HG02981 (cell line): Measurements from ENCODE around the gene LEMD1.

Experiments used
- ATAC-seq: cut with Tn5 transposase; IDR thresholded peaks from one replicate; pipeline ENCODE4 v1.9.1; 2021; ENCODE audit warnings: mild to moderate bottlenecking, moderate library complexity; ENCODE audit not compliant: unreplicated experiment

LEMD1 gene

GRCh38 chr1:205421798-205422197, at the start of gene LEMD1:
TSS of gene LEMD1 (minus strand) at chr1:205422056. CDS start at chr1:205420536, 1,520 bp downstream.
- no peak for ATAC-seq

GRCh38 chr1:205470131-205470530, 48.3 kb upstream of the LEMD1 start:
- ATAC-seq = no peak

- no peak for ATAC-seq
These were observed 44.9 kb upstream of the LEMD1 start for GRCh38 chr1:205466595-205467220.

- ATAC-seq = no peak
These were observed 43.5 kb upstream of the LEMD1 start for GRCh38 chr1:205465392-205465791.

GRCh38 chr1:205458777-205459566, 37.1 kb upstream of the LEMD1 start:
- ATAC-seq = no peak

- no peak for ATAC-seq
These were observed 35.3 kb upstream of the LEMD1 start for GRCh38 chr1:205456868-205457745.

GRCh38 chr1:205456383-205456867, 34.6 kb upstream of the LEMD1 start:
- no peak for ATAC-seq

- no peak for ATAC-seq
These were observed 33.9 kb upstream of the LEMD1 start, which contains the start of gene BLACAT1 for GRCh38 chr1:205455581-205456382. TSS of gene BLACAT1 (minus strand) at chr1:205456045.

- ATAC-seq = no peak
These were observed 33.1 kb upstream of the LEMD1 start for GRCh38 chr1:205454903-205455335.

- ATAC-seq = no peak
These were observed 31.6 kb upstream of the LEMD1 start for GRCh38 chr1:205453466-205453865.

GRCh38 chr1:205452933-205453332, 31.1 kb upstream of the LEMD1 start:
- no peak for ATAC-seq

- ATAC-seq = no peak
These were observed 30.5 kb upstream of the LEMD1 start for GRCh38 chr1:205452364-205452763.

GRCh38 chr1:205451759-205452164, 29.9 kb upstream of the LEMD1 start:
- ATAC-seq = no peak

- no peak for ATAC-seq
These were observed 29.3 kb upstream of the LEMD1 start for GRCh38 chr1:205451202-205451601.

GRCh38 chr1:205450448-205450847, 28.6 kb upstream of the LEMD1 start:
- no peak for ATAC-seq

GRCh38 chr1:205449750-205450443, 28.0 kb upstream of the LEMD1 start:
- no peak for ATAC-seq

GRCh38 chr1:205449254-205449749, 27.4 kb upstream of the LEMD1 start:
- ATAC-seq = no peak

- ATAC-seq = no peak
These were observed 26.8 kb upstream of the LEMD1 start for GRCh38 chr1:205448540-205449253.
